ENCODE measurements around the gene CRMP1. TPM values are rescaled to one million over a fixed set of nuclear protein-coding genes. Genes with fewer than 3 reads are reported as not detected.

The CRMP1 gene
- total and polyA plus RNA-seq, 2 of the 8 experiments (the other 6 are each of a cell fraction or from before 2014, with no cell fraction given): 120 to 131 TPM

- Histone ChIP-seq H2AK5ac (ENCODE audit: low read depth, low read length) (no peak overlapping the region), H3K23ac (ENCODE audit: insufficient read length) (no peak overlapping the region), H2AFZ (ENCODE audit: low read length) (no peak overlapping the region), H3K18ac (ENCODE audit: extremely low read depth, low read length) (no peak overlapping the region), H3K4ac (replicated peaks; ENCODE audit: insufficient read length, low read depth, low read length) (no peak overlapping the region), H3K23me2 (ENCODE audit: low read depth, low read length) (no peaks in the 10 kb centered on the region), H4K5ac (ENCODE audit: insufficient read length, low read depth, low read length) (no peak overlapping the region), H3K27me3 (replicated peaks in 1 of 4; ENCODE audit: control insufficient read depth in 3 of 4, extremely low read depth in 1 of 4, insufficient read depth in 3 of 4, low read length in 3 of 4) (no peaks in the 10 kb centered on the region), H4K8ac (ENCODE audit: extremely low read depth, insufficient read depth, low read length) (no peak overlapping the region), H3K4me2 (ENCODE audit: insufficient read depth in 1 of 2, low read depth in 2 of 2, low read length in 2 of 2) (no peak overlapping the region), H3K14ac (ENCODE audit: insufficient read length) (no peak overlapping the region), H2BK120ac (replicated peaks; ENCODE audit: low read depth, low read length) (no peak overlapping the region), H3K4me1 (replicated peaks in 1 of 4; ENCODE audit: control insufficient read depth in 3 of 4, insufficient read depth in 4 of 4, low read length in 3 of 4) (peaks cover 0 to 4% (median 3%) of the 10 kb centered on the region in 4 experiments; a peak in 4 of 7 replicates), H3K79me1 (ENCODE audit: low read depth, low read length) (peaks cover 40% of the 10 kb centered on the region), H2BK5ac (ENCODE audit: low read depth, low read length) (no peak overlapping the region), H2BK20ac (ENCODE audit: low read length) (no peak overlapping the region), H4K91ac (replicated peaks; ENCODE audit: insufficient read length, low read length) (no peak overlapping the region), H3K9me3 (ENCODE audit: insufficient read depth in 2 of 2, low read depth in 1 of 2, low read length in 1 of 2) (no peaks in the 10 kb centered on the region), H3K56ac (replicated peaks; ENCODE audit: insufficient read length, low read depth, low read length) (no peak overlapping the region), H3K79me2 (ENCODE audit: control insufficient read depth in 1 of 2, insufficient read depth in 2 of 2, low read length in 2 of 2) (peaks cover 5 to 86% of the 10 kb centered on the region in 2 experiments; a peak in 3 of 4 replicates), H2BK12ac (ENCODE audit: low read depth, low read length) (no peak overlapping the region), H3K9ac (replicated peaks in 1 of 4; ENCODE audit: extremely low read depth in 1 of 4, low read depth in 3 of 4, low read length in 3 of 4) (no peak overlapping the region), H3K4me3 (ENCODE audit: extremely low read depth in 1 of 4, insufficient read depth in 2 of 4, low read depth in 3 of 4, low read length in 4 of 4) (no peak overlapping the region), H4K20me1 (replicated peaks in 1 of 2; ENCODE audit: control insufficient read depth in 1 of 2, insufficient read depth in 2 of 2, low read length in 2 of 2) (peaks cover 58 to 66% of the 10 kb centered on the region in 2 experiments), H2BK15ac (ENCODE audit: low read length) (no peak overlapping the region), H3K36me3 (ENCODE audit: control insufficient read depth in 2 of 4, insufficient read depth in 4 of 4, low read length in 3 of 4) (peaks cover 0 to 3% (median 0%) of the 10 kb centered on the region in 4 experiments; a peak in 1 of 8 replicates), H3K27ac (ENCODE audit: low read depth, low read length) (no peak overlapping the region)
- 82% methylated on average over 9 of the region's 9 CpGs; no CpG with 5 or more reads in 1 of the 2 experiments for WGBS, 2 experiments (ENCODE audit: extremely low coverage in 1 of 2, insufficient coverage in 1 of 2, insufficient read length in 1 of 2, insufficient replicate concordance in 2 of 2, low coverage in 1 of 2, low lambda C conversion rate in 2 of 2, missing lambda C conversion rate in 1 of 2)
- FAIRE-seq (no peak), DNase-seq (ENCODE audit: low read depth in 1 of 2, low spot score in 2 of 2) (no peak)
- TF ChIP-seq FOSL1 (IDR thresholded peaks at IDR 0.05; ENCODE audit: insufficient read depth, low read depth, low read length): no peak
- TF ChIP-seq BCL11A (IDR thresholded peaks at IDR 0.05; ENCODE audit: low read depth in 2 of 2, low read length in 2 of 2): no peak
- TF ChIP-seq CBX8 (IDR thresholded peaks at IDR 0.05; ENCODE audit: borderline replicate concordance, low read depth, low read length): no peak
- no peak for TF ChIP-seq KDM4A (IDR thresholded peaks at IDR 0.05; ENCODE audit: low read depth, low read length, severe bottlenecking)
- no peak for TF ChIP-seq SIRT6 (IDR thresholded peaks at IDR 0.05; ENCODE audit: low read length)
- TF ChIP-seq EZH2 (IDR thresholded peaks at IDR 0.05; ENCODE audit: low read depth, low read length, severe bottlenecking): no peak
- TF ChIP-seq JUND (IDR thresholded peaks at IDR 0.05; ENCODE audit: low read length): no peak
- TF ChIP-seq JUN (IDR thresholded peaks at IDR 0.05; ENCODE audit: low read depth, low read length): no peak
- no peak for TF ChIP-seq GTF2F1 (IDR thresholded peaks at IDR 0.05; ENCODE audit: borderline replicate concordance, low read depth, low read length)
- CTCF ChIA-PET (ENCODE audit: partially characterized antibody): interaction anchor here (1.2 to 2.0 kb wide), 4 partner anchors 10 to 134 kb away, joined by 4 to 7 read pairs (median 4); no protein-coding TSS in a partner anchor
- POLR2A ChIA-PET (ENCODE audit: partially characterized antibody): interaction anchor here (1.0 to 1.6 kb wide), 3 partner anchors 10 to 63 kb away, joined by 3 to 7 read pairs (median 3); no protein-coding TSS in a partner anchor
Observed at GRCh38 chr4:5877392-5877791, 15.5 kb downstream of the CRMP1 start.

Data from H1 (cell line).